Measurements from ENCODE around the gene CDC16.

DNA sequence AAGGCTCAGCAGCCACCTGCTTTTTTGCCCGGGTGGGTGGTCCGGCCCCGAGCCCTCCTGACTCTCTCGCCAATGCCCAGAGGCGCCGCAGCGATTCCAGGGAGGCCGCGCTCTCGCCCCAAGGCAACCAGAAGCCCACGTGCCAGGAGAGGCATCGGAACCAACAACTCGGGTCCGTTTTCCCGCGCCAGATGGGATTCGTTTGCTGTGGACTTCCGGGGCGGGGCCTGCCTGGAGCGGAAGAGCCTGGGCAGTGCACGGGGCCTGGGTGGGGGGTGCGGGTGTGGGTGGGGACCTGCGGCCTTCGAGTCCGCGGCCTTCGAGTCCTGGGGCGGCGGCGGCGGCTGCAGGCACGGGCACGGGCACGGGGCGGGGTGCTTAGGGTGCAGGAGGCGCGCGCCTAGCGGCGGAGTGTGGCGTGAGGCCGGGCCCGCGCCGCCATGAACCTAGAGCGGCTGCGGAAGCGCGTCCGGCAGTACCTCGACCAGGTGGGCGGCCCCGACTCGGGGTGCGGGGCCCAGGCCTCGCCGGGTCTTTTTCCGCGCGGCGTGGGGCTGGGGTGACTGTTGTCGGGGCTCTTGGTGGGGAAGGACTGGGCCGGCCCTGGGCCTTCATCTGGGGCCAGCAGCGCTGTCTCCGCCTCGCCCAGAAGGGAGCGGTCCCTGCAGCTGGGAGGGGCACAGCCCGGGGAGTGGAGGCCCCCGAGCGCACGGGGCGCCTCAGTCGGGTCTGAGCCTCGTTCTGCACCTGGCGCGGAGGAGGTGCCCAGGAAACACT, at the start of gene CDC16:
- TF ChIP-seq YY1 (IDR thresholded peaks at IDR 0.05; ENCODE audit: insufficient read depth, insufficient read length) (no peak), SUZ12 (IDR thresholded peaks at IDR 0.05; ENCODE audit: extremely low read depth, insufficient read depth, insufficient read length) (no peak), ZNF274 (IDR thresholded peaks at IDR 0.05; ENCODE audit: low read depth, low read length) (no peak)

Data from NT2/D1 (cell line).